Stimulated activated naive CD8-positive, alpha-beta T cell treated with anti-CD3 and anti-CD28 coated beads, Interleukin-15, amount 100 ng/mL, for 72 hours (primary cell): ENCODE measurements around the gene MTUS2.
A peak's percentile ranks its signal among the peaks of the same experiment; 100 is the strongest.

Experiments used
- ATAC-seq: fragments of 150-1000 bp; cut with Tn5 transposase; 2 replicates; pipeline ENCODE4 v1.10.0; 2021; ENCODE audit warnings: mild to moderate bottlenecking, moderate library complexity
- DNase-seq, 2 donors: peaks; one replicate each; pipeline ENCODE4 v3.0.0; 2021 to 2022
- H3K27ac Mint-ChIP-seq, 2 donors: one replicate each; pipeline ENCODE4 v1.8.0; 2022; ENCODE audit warnings: mild to moderate bottlenecking in 2 of 2, mixed read lengths in 2 of 2, moderate library complexity in 2 of 2
- H3K27me3 Mint-ChIP-seq: one replicate; pipeline ENCODE4 v1.8.0; 2022; ENCODE audit warnings: mixed read lengths
- H3K4me1 Mint-ChIP-seq: one replicate; pipeline ENCODE4 v1.8.0; 2022; ENCODE audit warnings: mild to moderate bottlenecking, mixed read lengths
- H3K4me3 Mint-ChIP-seq, 2 donors: one replicate each; pipeline ENCODE4 v1.8.0; 2022; ENCODE audit warnings: mild to moderate bottlenecking in 2 of 2, mixed read lengths in 2 of 2, moderate library complexity in 1 of 2
- H3K9me3 Mint-ChIP-seq, 2 donors: one replicate each; pipeline ENCODE4 v1.8.0; 2022; ENCODE audit warnings: mixed read lengths in 2 of 2

Gene MTUS2

DNA sequence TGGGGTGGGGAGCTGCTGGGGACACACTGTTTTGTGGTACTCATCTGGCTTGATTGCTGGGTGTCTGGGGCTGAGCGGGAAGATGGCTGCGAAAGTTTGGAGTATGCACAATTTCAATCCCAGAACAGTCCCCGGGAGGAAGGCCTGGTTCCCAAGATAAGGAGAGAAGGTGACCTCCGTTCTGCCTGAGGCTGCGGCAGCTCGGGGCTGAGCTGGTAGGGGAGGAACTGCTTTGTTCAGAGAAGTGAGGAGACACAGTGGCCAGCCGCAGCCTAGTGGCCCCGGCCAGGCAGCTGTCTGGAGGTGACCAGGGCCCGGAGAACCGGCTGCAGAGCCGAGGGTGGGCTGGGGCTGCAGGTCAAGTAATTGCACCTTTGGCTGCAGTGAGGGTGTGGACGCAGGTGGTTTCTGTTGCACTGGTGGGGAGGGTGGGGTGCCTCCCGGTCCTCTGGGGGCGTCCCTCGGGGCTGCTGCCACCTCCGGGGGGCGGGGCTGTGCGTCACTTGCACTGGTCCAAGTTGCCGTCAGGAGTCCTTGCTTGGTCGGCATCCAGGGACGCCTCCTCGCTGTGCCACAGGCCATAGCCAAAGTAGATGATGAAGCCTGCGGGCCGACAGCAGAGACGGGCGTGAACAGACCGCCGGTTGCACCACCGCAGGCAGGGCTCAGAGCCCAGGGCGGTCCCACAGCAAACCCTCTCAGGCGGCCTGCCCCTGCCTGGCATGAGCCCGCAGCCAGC is 694.0 kb downstream of the MTUS2 start:
- no peak for DNase-seq
- Mint-ChIP-seq H3K9me3 (no peaks in the 10 kb centered on the region), H3K4me1 (peaks cover 8% of the 10 kb centered on the region), H3K4me3 (no peak overlapping the region), H3K27me3 (no peaks in the 10 kb centered on the region), H3K27ac (peak overlapping the region; percentile 65 to 72)
- peak; percentile 16 for ATAC-seq

DNA sequence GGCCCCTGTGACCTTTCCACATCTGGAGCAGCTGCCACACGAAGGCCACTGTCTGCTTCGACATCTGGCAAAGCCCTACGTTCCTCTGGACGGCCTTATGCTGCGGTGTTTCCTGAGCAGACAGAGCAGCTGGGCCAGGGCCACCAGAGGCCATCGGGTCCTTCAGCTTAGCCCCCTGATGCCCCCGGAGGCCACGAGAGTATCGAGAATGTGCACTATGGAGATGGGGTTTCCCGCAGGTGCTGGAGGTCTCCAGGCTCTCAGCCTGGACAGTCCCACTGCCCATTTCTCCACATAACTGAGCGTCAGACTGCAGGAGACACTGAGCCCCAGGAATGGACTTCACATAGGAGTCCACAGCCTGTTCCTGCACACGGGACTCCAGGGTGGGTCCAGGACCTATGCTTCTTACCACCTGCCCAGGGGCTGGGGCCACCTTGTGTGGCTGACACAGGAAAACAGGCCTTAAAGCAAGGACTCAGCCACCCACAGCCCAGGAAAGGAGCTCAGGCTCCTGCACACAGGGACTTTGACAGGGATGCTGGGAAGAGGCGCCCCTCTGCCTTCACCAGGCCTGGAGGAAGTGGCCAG is 694.7 kb downstream of the MTUS2 start:
- peaks cover 8% of the 10 kb centered on the region for H3K4me1 Mint-ChIP-seq

DNA sequence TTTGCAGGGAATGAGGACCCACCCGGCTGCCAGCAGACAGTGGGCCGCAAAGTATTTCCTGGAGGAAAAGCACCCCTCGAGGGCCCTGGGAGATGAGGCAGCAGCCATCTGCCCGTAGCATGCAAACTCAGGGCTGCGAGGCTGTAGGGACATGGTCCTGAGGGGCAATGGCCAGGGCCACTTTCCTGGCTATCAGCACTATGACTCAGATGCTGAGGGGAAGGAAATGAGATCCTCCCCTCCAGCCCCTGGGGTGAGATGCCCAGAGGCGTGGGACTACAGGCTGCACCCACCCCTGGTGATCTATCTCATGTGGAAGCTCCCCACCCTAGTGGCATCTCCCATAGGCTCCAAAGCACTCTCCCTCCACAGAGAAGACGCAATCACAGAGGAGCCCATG is 695.2 kb downstream of the MTUS2 start:
- H3K27me3 Mint-ChIP-seq, result no peaks in the 10 kb centered on the region
- DNase-seq, result no peak
- peaks cover 8% of the 10 kb centered on the region for H3K4me1 Mint-ChIP-seq
- H3K27ac Mint-ChIP-seq, result peak overlapping the region; percentile 31 to 38
- ATAC-seq, result no peak
- no peak overlapping the region for H3K4me3 Mint-ChIP-seq
- H3K9me3 Mint-ChIP-seq, result no peaks in the 10 kb centered on the region

More for the DNA sequence above, 694.7 kb downstream of the MTUS2 start:
- DNase-seq (no peak), ATAC-seq (no peak)
- Mint-ChIP-seq H3K27ac (no peak overlapping the region), H3K27me3 (no peaks in the 10 kb centered on the region), H3K4me3 (no peak overlapping the region), H3K9me3 (no peaks in the 10 kb centered on the region)

DNA sequence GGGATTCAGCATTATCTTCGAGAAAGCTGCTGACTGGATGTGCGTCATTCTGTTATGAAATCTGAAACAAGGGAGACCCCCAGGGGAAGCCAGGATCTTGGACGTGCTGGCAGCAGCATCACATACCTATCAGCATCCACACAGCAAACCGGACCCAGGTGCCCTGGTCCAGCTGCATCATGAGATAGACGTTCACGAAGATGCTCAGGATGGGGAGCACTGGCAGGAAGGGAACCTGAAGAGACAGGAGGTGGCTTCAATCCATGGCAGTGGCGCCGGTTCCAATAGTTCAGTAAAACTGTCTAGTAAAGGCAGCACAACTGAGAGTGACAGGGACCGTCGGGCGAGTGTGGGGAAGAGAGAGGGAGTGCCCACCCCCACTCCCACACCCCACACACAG is 695.9 kb downstream of the MTUS2 start:
- Mint-ChIP-seq H3K4me3 (no peak overlapping the region), H3K4me1 (peaks cover 8% of the 10 kb centered on the region), H3K27me3 (no peaks in the 10 kb centered on the region), H3K27ac (no peak overlapping the region), H3K9me3 (no peaks in the 10 kb centered on the region)
- ATAC-seq, result no peak
- DNase-seq, result no peak

DNA sequence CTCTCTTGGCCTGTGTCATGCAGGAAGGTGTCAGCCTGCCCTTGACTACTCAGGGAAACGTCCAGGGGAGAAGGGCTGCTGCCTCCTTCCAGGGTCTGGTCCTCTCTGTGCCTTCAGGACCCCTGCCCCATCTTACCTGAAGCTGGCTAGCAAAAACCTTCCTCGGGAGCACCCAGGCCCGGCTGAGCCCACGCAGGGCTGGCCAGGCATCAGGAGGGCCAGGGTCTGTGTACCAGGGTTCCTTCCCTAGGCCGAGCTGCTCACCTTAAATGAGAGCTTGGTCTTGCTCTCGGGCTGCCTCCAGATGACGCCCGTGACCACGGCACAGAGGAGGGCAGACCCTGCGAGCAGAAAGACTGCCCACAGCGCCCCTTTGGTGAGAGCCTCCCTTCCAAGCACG is 696.7 kb downstream of the MTUS2 start:
- H3K4me3 Mint-ChIP-seq, result no peak overlapping the region
- DNase-seq (no peak), ATAC-seq (no peak)

DNA sequence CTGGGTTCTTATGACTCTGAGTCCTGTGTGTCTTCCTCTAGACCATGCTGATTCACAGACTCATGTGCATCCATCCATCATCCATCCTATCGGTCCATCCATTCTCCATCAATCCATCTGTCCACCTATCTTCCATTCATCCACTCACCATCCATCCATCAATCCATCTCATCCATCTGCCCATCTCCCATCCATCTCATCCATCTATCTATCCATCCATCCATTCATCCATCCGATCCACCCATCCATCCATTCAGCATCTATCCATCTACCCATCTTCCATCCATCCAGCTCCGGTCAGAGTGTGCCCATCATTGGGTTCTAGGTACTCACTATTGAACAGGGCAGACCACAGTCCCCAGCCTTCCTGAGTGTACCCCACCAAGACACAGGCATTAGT is 699.8 kb downstream of the MTUS2 start:
- Mint-ChIP-seq H3K4me3 (no peak overlapping the region), H3K27ac (peak overlapping the region in 1 of 2 donors; percentile 1), H3K9me3 (no peaks in the 10 kb centered on the region), H3K27me3 (no peaks in the 10 kb centered on the region), H3K4me1 (no peaks in the 10 kb centered on the region)
- ATAC-seq (no peak), DNase-seq (no peak)

More for the DNA sequence above, 696.7 kb downstream of the MTUS2 start:
- peaks cover 8% of the 10 kb centered on the region for H3K4me1 Mint-ChIP-seq
- no peaks in the 10 kb centered on the region for H3K9me3 Mint-ChIP-seq
- H3K27me3 Mint-ChIP-seq, result no peaks in the 10 kb centered on the region
- H3K27ac Mint-ChIP-seq, result no peak overlapping the region

DNA sequence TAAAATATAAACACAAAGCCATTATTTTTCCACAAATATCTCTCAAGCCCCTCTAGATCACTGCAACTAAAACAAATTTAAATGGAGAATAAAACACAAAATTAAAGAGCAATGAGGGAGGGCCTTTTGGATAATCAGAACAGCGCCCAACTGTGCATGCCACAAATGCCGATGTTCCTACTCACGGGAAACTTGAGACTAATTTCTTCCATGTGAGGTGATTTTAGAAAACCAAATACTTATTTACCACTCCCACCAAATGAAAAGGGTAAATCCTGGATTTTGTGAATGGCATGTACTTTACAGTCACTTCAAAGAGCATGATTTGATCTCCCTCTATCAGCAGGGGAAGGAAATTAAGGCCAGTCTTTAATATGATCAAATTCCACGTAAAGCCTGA is 700.5 kb downstream of the MTUS2 start:
- Mint-ChIP-seq H3K4me1 (no peaks in the 10 kb centered on the region), H3K9me3 (no peaks in the 10 kb centered on the region), H3K4me3 (no peak overlapping the region), H3K27ac (no peak overlapping the region), H3K27me3 (no peaks in the 10 kb centered on the region)
- DNase-seq, result no peak
- ATAC-seq, result no peak

DNA sequence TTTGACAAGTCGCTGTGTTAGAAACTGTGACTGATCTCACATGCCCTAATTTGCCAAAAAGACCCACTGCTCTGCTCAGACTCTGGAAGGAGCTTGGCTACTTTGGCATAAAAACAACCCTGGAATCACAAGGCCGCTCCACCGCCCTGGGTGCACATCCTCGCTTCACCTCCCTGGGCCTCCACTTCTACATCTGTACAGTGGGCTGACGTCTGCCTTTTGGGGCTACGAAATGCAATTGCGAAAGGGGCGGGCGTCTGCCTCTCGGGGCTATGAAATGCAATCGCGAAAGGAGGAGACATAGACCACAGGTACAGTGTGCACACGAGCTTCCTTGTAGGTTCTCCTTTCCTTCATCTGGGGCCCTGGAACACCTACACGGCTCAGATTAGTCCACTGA is 701.2 kb downstream of the MTUS2 start:
- H3K27me3 Mint-ChIP-seq, result no peaks in the 10 kb centered on the region
- DNase-seq (no peak), ATAC-seq (no peak)
- peak overlapping the region in 1 of 2 donors; percentile 19 for H3K27ac Mint-ChIP-seq
- H3K4me3 Mint-ChIP-seq, result no peak overlapping the region
- no peaks in the 10 kb centered on the region for H3K4me1 Mint-ChIP-seq
- no peaks in the 10 kb centered on the region for H3K9me3 Mint-ChIP-seq

DNA sequence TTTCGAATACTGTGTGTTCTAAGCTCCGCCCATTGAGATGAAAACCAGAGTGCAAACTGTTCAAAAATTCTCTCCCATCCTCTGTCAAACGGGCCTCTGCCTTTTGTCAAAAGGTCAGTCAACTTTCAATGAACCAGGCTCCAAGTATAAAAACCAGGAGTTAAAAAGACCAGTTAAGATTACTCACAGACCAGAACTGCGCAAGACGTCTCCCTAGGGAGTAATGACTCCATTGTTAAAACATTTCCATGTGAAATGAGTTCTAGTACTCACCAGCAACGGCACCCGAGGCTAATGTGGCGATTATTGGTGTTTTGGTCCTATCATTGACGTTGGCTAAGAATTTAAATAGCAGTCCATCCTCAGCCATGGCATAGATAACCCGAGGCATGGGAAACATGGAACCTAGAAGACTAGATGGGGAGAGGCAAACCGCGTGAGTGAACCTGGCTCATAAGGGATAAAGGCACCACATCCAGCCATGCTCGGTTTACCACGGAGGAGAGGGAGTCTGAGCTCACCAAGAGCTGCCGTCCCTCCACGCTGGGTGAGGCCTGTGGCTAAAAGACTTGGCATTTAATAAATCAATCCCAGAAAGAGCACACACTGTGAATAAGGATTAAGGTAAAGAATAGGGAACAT is 702.0 kb downstream of the MTUS2 start:
- Mint-ChIP-seq H3K9me3 (no peaks in the 10 kb centered on the region), H3K4me3 (no peak overlapping the region), H3K4me1 (no peaks in the 10 kb centered on the region), H3K27me3 (no peaks in the 10 kb centered on the region), H3K27ac (peak overlapping the region in 1 of 2 donors; percentile 42)
- ATAC-seq (no peak), DNase-seq (no peak)

DNA sequence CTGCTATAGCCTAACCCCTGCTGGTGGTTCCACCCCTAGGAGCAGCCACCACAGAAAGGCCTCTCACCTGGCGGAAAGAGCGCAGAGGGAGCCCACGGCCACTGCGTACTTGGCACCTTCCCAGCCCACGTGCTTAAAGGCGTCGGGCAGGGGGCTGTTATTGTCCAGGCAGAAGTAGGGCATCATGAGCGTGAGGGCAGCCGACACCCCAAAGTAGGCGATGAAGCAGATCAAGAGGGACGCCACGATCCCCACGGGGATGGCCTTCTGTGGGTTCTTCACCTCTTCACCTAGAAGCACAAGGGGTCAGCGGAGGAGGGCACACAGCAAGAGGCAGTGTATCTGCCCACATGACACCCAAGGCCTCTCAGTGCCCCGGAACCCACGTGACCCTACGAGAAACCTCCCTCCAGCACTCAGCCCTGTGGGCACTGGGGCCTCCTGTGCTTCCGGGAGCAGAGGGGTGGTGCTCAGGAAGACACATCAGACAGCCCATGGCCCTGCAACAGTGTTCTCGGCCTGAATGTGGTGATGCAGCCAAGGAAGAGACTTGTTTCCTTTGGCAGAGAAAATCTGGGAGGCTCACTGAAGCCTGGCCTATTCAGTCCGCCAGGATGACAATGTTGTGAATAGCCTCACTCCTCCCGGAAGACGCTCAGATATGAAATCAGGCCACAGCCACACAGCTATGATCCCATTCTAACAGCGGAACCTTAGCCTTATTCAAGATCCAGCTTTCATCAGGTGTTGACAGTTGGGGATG is 703.2 kb downstream of the MTUS2 start:
- Mint-ChIP-seq H3K4me1 (no peaks in the 10 kb centered on the region), H3K27me3 (no peaks in the 10 kb centered on the region), H3K4me3 (no peak overlapping the region), H3K9me3 (no peaks in the 10 kb centered on the region), H3K27ac (no peak overlapping the region)
- ATAC-seq (no peak), DNase-seq (no peak)

DNA sequence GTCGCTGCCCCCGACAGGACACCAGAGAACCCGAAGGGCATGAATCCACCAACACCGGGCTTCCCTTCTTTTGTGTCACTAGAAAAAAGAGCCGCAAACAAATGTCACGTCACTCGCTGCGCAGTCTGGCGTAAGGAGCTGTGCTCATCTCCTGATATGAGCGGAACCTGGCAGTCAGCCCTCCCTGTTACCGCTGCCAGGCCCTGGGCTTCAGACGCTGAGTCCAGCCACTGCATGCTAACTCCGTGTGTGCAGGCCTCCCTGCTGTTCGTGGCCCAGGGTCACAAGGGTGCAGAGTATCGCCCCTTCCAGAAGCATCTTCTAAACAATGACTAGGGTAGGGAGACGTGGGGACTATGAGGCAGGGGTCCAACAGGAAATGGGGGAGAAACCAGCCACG is 704.0 kb downstream of the MTUS2 start:
- no peaks in the 10 kb centered on the region for H3K9me3 Mint-ChIP-seq
- H3K4me1 Mint-ChIP-seq, result no peaks in the 10 kb centered on the region
- H3K4me3 Mint-ChIP-seq, result no peak overlapping the region
- H3K27me3 Mint-ChIP-seq, result no peaks in the 10 kb centered on the region
- ATAC-seq (no peak), DNase-seq (no peak)
- H3K27ac Mint-ChIP-seq, result peak overlapping the region in 1 of 2 donors; percentile 90

DNA sequence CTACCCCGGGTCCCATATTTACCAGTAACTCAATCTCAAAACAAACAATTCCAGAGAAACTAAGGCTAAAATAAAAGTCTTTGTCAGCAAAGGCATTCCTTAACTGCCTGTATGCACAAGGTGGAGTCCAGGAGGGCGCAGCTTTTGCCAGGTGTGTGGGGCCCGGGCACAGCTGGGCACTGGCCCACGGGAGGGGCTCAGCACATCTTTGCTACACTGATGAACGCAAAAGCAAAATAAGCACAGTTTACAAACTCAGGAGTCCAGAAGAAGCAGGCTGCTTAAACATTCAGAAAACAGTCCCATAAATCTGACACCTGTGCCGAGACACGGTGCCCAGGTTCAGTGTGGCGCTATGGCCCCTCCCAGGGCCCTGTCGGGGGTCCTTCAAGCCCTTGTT is 704.5 kb downstream of the MTUS2 start:
- no peak for ATAC-seq
- no peaks in the 10 kb centered on the region for H3K4me1 Mint-ChIP-seq
- no peaks in the 10 kb centered on the region for H3K27me3 Mint-ChIP-seq
- H3K9me3 Mint-ChIP-seq, result no peaks in the 10 kb centered on the region
- H3K4me3 Mint-ChIP-seq, result no peak overlapping the region
- no peak overlapping the region for H3K27ac Mint-ChIP-seq
- DNase-seq, result no peak

DNA sequence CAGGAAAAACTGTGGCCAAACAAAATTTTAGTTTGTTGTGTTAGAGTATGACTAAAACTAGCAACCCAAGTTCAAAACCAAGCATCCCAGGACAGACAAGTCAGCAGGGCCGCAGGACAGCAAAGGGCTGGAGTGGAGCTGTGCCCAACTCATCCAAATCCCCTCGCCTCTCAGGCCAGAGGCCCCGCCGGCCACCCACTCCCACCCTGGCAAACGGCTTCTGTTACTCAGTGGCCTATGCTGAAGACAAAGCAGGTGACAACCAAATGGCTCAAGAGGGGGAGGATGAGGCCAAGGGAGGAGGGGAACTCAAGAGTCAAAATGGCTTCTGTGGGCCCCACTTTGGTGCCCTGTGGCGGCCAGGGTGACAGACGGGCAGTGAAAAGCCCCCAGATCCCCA is 705.6 kb downstream of the MTUS2 start:
- DNase-seq (no peak), ATAC-seq (no peak)
- no peaks in the 10 kb centered on the region for H3K27me3 Mint-ChIP-seq
- H3K9me3 Mint-ChIP-seq, result no peaks in the 10 kb centered on the region
- H3K4me1 Mint-ChIP-seq, result no peaks in the 10 kb centered on the region
- H3K27ac Mint-ChIP-seq, result no peak overlapping the region
- H3K4me3 Mint-ChIP-seq, result no peak overlapping the region

DNA sequence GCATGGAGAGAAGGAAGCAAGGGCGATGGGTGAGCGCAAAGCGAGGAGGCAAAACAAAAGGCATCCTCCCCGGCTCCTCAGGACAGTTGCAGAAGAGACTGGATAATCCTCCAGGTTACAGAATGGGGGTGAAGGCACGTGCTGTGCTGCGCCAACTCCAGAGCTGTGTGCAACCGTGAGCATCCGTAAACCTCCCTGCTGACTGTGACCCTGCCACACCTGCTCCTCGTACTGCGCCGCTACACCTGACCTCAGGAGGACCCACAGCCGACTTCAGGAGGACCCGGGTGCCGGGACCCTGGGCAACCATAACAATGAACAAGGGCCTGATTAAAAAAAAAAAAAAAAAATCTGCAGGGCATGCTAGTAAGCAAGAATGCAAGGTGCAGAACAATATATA is 706.6 kb downstream of the MTUS2 start:
- Mint-ChIP-seq H3K4me1 (no peaks in the 10 kb centered on the region), H3K27ac (peak overlapping the region in 1 of 2 donors; percentile 69), H3K9me3 (no peaks in the 10 kb centered on the region), H3K4me3 (no peak overlapping the region), H3K27me3 (no peaks in the 10 kb centered on the region)
- DNase-seq (no peak), ATAC-seq (no peak)

DNA sequence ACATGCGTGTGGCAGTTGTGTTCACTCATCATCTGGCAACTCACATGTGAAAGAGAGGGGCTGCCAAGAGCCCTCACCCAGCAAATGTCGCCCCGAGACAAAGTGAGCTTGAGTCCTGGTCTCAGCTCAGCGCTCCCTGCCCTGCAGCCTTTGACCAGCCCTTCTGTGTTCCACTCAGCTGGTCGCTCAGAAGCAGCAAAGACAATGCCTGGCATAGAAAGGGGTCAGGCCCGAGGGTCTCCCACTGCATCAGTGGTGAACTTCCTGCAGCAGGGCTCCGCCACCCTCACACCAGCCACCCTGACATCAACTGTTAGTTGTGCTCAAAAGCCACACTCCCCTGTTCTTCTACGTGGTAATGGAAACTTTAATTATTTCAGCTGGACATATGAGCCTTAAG is 707.4 kb downstream of the MTUS2 start:
- no peak overlapping the region for H3K27ac Mint-ChIP-seq
- no peaks in the 10 kb centered on the region for H3K27me3 Mint-ChIP-seq
- no peak for DNase-seq
- no peaks in the 10 kb centered on the region for H3K9me3 Mint-ChIP-seq
- no peak overlapping the region for H3K4me3 Mint-ChIP-seq
- H3K4me1 Mint-ChIP-seq, result no peaks in the 10 kb centered on the region
- no peak for ATAC-seq

DNA sequence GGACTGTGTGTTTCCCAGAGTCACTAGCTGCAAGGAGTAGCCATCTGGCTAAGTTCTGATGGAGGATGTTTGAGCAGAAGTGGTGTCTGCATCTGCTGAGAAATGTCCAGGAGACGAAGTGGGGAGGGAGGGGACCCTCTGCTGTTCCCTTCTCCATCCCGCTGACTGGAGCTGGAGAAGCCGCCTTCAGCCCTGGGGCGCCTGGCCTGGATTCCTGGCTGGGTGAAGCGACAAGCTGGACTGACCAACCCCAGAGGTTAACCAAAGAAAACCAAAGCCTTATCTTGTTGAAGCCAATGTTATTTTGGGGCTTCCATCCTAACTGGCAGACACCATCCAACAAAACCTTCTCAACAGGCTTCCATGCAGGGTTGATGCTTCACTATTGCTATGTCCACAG is 707.8 kb downstream of the MTUS2 start:
- no peak for ATAC-seq
- no peak overlapping the region for H3K4me3 Mint-ChIP-seq
- no peaks in the 10 kb centered on the region for H3K4me1 Mint-ChIP-seq
- DNase-seq, result no peak
- H3K27me3 Mint-ChIP-seq, result no peaks in the 10 kb centered on the region
- no peak overlapping the region for H3K27ac Mint-ChIP-seq
- no peaks in the 10 kb centered on the region for H3K9me3 Mint-ChIP-seq
